GM23338 (cell line): ENCODE data around the gene NR4A1. TPM values are rescaled to one million over a fixed set of nuclear protein-coding genes. Genes with fewer than 3 reads are reported as not detected.

Experiments
- ATAC-seq: fragments of 200-7000 bp; cut with Tn5 transposase; 3 replicates; pipeline ENCODE4 v1.9.1; 2020
- DNase-seq: peaks from one replicate; pipeline ENCODE4 v3.0.0-alpha.2; 2015; ENCODE audit warnings: low spot score
- H2AFZ ChIP-seq: fragments of 200-600 bp; sonication (generic); 2 replicates; pipeline ENCODE4 v1.8.0; 2016; ENCODE audit warnings: antibody characterized with exemption, mild to moderate bottlenecking, moderate library complexity
- H3F3A ChIP-seq: fragments of 200-600 bp; sonication (generic); replicated peaks from 2 replicates; pipeline ENCODE4 v1.8.0; 2017; ENCODE audit warnings: antibody characterized with exemption, mixed run types, low read depth
- H3K27ac ChIP-seq: fragments of 200-600 bp; sonication (generic); 2 replicates; pipeline ENCODE4 v1.6.1; 2016; ENCODE audit warnings: low read depth
- H3K27me3 ChIP-seq: fragments of 200-600 bp; sonication (generic); 2 replicates; pipeline ENCODE4 v1.8.0; 2016; ENCODE audit warnings: mild to moderate bottlenecking, mixed run types, moderate library complexity; ENCODE audit not compliant: insufficient read depth
- H3K36me3 ChIP-seq: fragments of 200-600 bp; sonication (generic); 2 replicates; pipeline ENCODE4 v1.8.0; 2016; ENCODE audit warnings: mild to moderate bottlenecking; ENCODE audit not compliant: insufficient read depth
- H3K4me1 ChIP-seq: fragments of 200-600 bp; sonication (generic); 2 replicates; pipeline ENCODE4 v1.8.0; 2016; ENCODE audit warnings: mild to moderate bottlenecking, moderate library complexity; ENCODE audit not compliant: insufficient read depth
- H3K4me2 ChIP-seq: fragments of 200-600 bp; sonication (generic); 2 replicates; pipeline ENCODE4 v1.7.1; 2017; ENCODE audit warnings: mixed run types
- H3K4me3 ChIP-seq: fragments of 200-600 bp; sonication (generic); 2 replicates; pipeline ENCODE4 v1.6.1; 2016; ENCODE audit warnings: mixed run types
- H3K79me2 ChIP-seq: fragments of 200-600 bp; sonication (generic); replicated peaks from 2 replicates; pipeline ENCODE4 v1.8.0; 2017; ENCODE audit warnings: mild to moderate bottlenecking; ENCODE audit not compliant: insufficient read depth
- H3K9me2 ChIP-seq: fragments of 200-600 bp; sonication (generic); 2 replicates; pipeline ENCODE4 v1.8.0; 2017; ENCODE audit not compliant: insufficient read depth
- H4K20me1 ChIP-seq: fragments of 200-600 bp; sonication (generic); replicated peaks from 2 replicates; pipeline ENCODE4 v1.8.0; 2017; ENCODE audit warnings: mild to moderate bottlenecking; ENCODE audit not compliant: insufficient read depth
- H3K27ac Mint-ChIP-seq: 2 replicates; pipeline ENCODE4 v1.8.0; 2020; ENCODE audit warnings: inconsistent platforms, mild to moderate bottlenecking, moderate library complexity, mixed read lengths
- H3K27me3 Mint-ChIP-seq: 3 replicates; pipeline ENCODE4 v1.8.0; 2022; ENCODE audit warnings: low read depth, mild to moderate bottlenecking, moderate library complexity, mixed read lengths, inconsistent platforms; ENCODE audit not compliant: insufficient read depth, poor library complexity
- H3K36me3 Mint-ChIP-seq: 3 replicates; pipeline ENCODE4 v1.8.0; 2021; ENCODE audit warnings: low read depth, mild to moderate bottlenecking, inconsistent platforms, moderate library complexity, mixed read lengths
- H3K4me1 Mint-ChIP-seq: 3 replicates; pipeline ENCODE4 v1.8.0; 2020; ENCODE audit warnings: mild to moderate bottlenecking, inconsistent platforms, mixed read lengths
- H3K4me3 Mint-ChIP-seq: 3 replicates; pipeline ENCODE4 v1.8.0; 2021; ENCODE audit warnings: moderate library complexity, mild to moderate bottlenecking, inconsistent platforms, mixed read lengths
- H3K9me3 Mint-ChIP-seq: 3 replicates; pipeline ENCODE4 v1.8.0; 2020; ENCODE audit warnings: moderate library complexity, mild to moderate bottlenecking, inconsistent platforms, mixed read lengths
- ETS1 ChIP-seq: IDR thresholded peaks from 2 replicates; pipeline ENCODE4 v1.6.1; 2016; ENCODE audit warnings: antibody characterized with exemption
- EZH2 ChIP-seq: fragments of 200-600 bp; sonication (generic); IDR thresholded peaks from one replicate; pipeline ENCODE4 v1.8.0; 2017; ENCODE audit warnings: antibody characterized with exemption, mild to moderate bottlenecking, low read depth; ENCODE audit not compliant: unreplicated experiment
- EZH2phosphoT487 ChIP-seq: fragments of 200-600 bp; sonication (generic); IDR thresholded peaks from one replicate; pipeline ENCODE4 v1.8.1; 2018; ENCODE audit warnings: antibody characterized with exemption; ENCODE audit not compliant: unreplicated experiment
- POLR2AphosphoS5 ChIP-seq: IDR thresholded peaks from 2 replicates; pipeline ENCODE4 v1.6.1; 2016; ENCODE audit warnings: antibody characterized with exemption, low read depth
- REST ChIP-seq: IDR thresholded peaks from one replicate; pipeline ENCODE4 v1.6.1; 2018; ENCODE audit warnings: antibody characterized with exemption; ENCODE audit not compliant: unreplicated experiment
- ZNF114 ChIP-seq: fragments of 250-450 bp; sonication (Bioruptor Pico); IDR thresholded peaks from 2 replicates; pipeline ENCODE4 v1.5.0; 2020; ENCODE audit warnings: mild to moderate bottlenecking, moderate library complexity
- polyA plus RNA-seq: library from polyadenylated mRNA; unstranded; fragments of >200 nt; fragmentation: Nextera tagmentation; extraction: Ambion mirVana; gene quantifications from 2 replicates; pipeline ENCODE4 v1.2.1, GENCODE V29; 2016
- total RNA-seq: library from RNA; depleted of rRNA; stranded (reverse); fragments of >200 nt; shearing (Covaris generic); gene quantifications from 2 replicates; pipeline ENCODE4 v1.2.3, GENCODE V29; 2014
- TF ChIP-seq, protein P1 (sequence below): fragments of 250-450 bp; sonication (Bioruptor Pico); IDR thresholded peaks from 2 replicates; pipeline ENCODE4 v1.5.0; 2020; ENCODE audit warnings: mild to moderate bottlenecking, moderate library complexity

NR4A1 gene
- total and polyA plus RNA-seq, 2 experiments from 2014 or later = 7.5 to 19.1 TPM

DNA sequence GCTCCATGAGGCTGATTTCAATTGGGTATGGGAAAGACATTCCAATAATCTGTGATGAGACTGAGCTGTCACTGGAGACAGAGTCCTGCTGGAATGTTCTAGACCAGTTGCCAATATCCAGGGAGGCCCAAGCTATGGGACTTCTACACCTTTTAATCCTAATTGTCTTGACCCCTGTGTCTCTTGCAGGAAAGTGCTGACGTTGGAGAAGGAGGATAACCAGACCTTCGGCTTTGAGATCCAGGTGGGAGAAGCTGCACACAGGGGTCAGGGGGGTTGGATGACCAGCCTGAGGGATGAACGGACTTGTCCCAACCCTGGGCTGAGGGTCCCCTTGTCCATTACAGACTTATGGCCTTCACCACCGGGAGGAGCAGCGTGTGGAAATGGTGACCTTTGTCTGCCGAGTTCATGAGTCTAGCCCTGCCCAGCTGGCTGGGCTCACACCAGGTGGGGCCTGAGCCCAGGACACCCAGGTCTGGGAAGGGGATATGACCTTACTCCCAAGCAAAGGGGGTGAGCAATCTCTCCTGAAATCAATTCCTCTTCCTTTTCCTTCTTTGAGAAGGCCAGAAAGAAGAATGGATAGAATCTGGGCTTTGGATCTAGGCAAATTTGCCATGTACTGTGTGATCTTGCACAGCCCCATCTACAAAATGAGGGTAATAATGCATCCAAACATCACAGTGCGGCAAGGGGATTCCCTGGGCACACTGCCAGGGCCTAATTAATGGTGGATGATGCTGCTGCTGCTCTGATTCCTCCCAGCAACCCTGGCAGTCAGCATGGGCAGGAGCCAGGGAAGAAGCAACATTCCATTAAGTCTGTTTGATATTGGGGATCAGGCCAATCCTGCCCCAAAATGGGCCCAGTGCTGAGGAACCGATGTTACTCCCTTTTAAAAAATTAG lies 40.3 kb upstream of the NR4A1 start:
- Histone ChIP-seq H3K36me3 (no peaks in the 10 kb centered on the region), H3K4me2 (peak overlapping the region; percentile 49), H4K20me1 (no peaks in the 10 kb centered on the region; the same call in 1 of the 2 replicates), H3K4me3 (peak overlapping the region; percentile 22; the same call in 1 of the 2 replicates), H3F3A (0 out of 2 replicates have a peak, but pooled peaks cover 18% of the 10 kb centered on the region), H3K9me2 (no peaks in the 10 kb centered on the region), H3K79me2 (no peaks in the 10 kb centered on the region), H3K27ac (no peak overlapping the region), H3K4me1 (peaks cover 38% of the 10 kb centered on the region), H2AFZ (no peak overlapping the region), H3K27me3 (peaks cover 64% of the 10 kb centered on the region)
- DNase-seq (no peak), ATAC-seq (no peak)
- H3K9me3 Mint-ChIP-seq = no peaks in the 10 kb centered on the region; the same call in 2 of the 3 replicates
- peak overlapping the region; percentile 39; the same call in 2 of the 3 replicates for H3K4me3 Mint-ChIP-seq
- peaks cover 71% of the 10 kb centered on the region for H3K27me3 Mint-ChIP-seq
- peaks cover 3% of the 10 kb centered on the region; the same call in 2 of the 3 replicates for H3K36me3 Mint-ChIP-seq
- peaks cover 43% of the 10 kb centered on the region for H3K4me1 Mint-ChIP-seq
- H3K27ac Mint-ChIP-seq = no peak overlapping the region
- TF ChIP-seq REST (no peak), EZH2 (no peak), ETS1 (no peak), EZH2phosphoT487 (no peak), ZNF114 (no peak), POLR2AphosphoS5 (no peak)
- TF ChIP-seq, protein P1, sequence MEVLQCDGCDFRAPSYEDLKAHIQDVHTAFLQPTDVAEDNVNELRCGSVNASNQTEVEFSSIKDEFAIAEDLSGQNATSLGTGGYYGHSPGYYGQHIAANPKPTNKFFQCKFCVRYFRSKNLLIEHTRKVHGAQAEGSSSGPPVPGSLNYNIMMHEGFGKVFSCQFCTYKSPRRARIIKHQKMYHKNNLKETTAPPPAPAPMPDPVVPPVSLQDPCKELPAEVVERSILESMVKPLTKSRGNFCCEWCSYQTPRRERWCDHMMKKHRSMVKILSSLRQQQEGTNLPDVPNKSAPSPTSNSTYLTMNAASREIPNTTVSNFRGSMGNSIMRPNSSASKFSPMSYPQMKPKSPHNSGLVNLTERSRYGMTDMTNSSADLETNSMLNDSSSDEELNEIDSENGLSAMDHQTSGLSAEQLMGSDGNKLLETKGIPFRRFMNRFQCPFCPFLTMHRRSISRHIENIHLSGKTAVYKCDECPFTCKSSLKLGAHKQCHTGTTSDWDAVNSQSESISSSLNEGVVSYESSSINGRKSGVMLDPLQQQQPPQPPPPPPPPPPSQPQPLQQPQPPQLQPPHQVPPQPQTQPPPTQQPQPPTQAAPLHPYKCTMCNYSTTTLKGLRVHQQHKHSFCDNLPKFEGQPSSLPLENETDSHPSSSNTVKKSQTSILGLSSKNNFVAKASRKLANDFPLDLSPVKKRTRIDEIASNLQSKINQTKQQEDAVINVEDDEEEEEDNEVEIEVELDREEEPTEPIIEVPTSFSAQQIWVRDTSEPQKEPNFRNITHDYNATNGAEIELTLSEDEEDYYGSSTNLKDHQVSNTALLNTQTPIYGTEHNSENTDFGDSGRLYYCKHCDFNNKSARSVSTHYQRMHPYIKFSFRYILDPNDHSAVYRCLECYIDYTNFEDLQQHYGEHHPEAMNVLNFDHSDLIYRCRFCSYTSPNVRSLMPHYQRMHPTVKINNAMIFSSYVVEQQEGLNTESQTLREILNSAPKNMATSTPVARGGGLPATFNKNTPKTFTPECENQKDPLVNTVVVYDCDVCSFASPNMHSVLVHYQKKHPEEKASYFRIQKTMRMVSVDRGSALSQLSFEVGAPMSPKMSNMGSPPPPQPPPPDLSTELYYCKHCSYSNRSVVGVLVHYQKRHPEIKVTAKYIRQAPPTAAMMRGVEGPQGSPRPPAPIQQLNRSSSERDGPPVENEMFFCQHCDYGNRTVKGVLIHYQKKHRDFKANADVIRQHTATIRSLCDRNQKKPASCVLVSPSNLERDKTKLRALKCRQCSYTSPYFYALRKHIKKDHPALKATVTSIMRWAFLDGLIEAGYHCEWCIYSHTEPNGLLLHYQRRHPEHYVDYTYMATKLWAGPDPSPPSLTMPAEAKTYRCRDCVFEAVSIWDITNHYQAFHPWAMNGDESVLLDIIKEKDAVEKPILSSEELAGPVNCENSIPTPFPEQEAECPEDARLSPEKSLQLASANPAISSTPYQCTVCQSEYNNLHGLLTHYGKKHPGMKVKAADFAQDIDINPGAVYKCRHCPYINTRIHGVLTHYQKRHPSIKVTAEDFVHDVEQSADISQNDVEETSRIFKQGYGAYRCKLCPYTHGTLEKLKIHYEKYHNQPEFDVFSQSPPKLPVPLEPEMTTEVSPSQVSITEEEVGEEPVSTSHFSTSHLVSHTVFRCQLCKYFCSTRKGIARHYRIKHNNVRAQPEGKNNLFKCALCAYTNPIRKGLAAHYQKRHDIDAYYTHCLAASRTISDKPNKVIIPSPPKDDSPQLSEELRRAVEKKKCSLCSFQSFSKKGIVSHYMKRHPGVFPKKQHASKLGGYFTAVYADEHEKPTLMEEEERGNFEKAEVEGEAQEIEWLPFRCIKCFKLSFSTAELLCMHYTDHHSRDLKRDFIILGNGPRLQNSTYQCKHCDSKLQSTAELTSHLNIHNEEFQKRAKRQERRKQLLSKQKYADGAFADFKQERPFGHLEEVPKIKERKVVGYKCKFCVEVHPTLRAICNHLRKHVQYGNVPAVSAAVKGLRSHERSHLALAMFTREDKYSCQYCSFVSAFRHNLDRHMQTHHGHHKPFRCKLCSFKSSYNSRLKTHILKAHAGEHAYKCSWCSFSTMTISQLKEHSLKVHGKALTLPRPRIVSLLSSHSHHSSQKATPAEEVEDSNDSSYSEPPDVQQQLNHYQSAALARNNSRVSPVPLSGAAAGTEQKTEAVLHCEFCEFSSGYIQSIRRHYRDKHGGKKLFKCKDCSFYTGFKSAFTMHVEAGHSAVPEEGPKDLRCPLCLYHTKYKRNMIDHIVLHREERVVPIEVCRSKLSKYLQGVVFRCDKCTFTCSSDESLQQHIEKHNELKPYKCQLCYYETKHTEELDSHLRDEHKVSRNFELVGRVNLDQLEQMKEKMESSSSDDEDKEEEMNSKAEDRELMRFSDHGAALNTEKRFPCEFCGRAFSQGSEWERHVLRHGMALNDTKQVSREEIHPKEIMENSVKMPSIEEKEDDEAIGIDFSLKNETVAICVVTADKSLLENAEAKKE (CRISPR knock-in tag) = no peak
